Ureter (tissue), 1 donor: ENCODE results near the gene PXDN. TPM values are rescaled to one million over a fixed set of nuclear protein-coding genes. Genes with fewer than 3 reads are reported as not detected.

Experiments
- DNase-seq: peaks from one replicate; pipeline ENCODE4 v3.0.0-alpha.2; 2020; ENCODE audit warnings: low spot score
- total RNA-seq: library from RNA; stranded (reverse); gene quantifications from one replicate; pipeline ENCODE4 v1.2.4, GENCODE V29; 2023
- donor health status: DM: yes; HTN: yes; CAD: no.

Gene PXDN
- total RNA-seq, 1 donor from 2014 or later = 20.2 TPM

GRCh38 chr2:1665761-1666505 is 78.4 kb downstream of the PXDN start:
- no peak for DNase-seq

- no peak for DNase-seq
Measured at GRCh38 chr2:1664698-1665097, 79.6 kb downstream of the PXDN start.

GRCh38 chr2:1664076-1664605 is 80.2 kb downstream of the PXDN start:
- no peak for DNase-seq

- no peak for DNase-seq
Measured at GRCh38 chr2:1663621-1664020, 80.7 kb downstream of the PXDN start.

GRCh38 chr2:1662606-1663180 is 81.6 kb downstream of the PXDN start:
- DNase-seq = peak; percentile 29

GRCh38 chr2:1661891-1662605 is 82.3 kb downstream of the PXDN start:
- peak; percentile 32 for DNase-seq

GRCh38 chr2:1660656-1661640 is 83.4 kb downstream of the PXDN start:
- no peak for DNase-seq

- DNase-seq = no peak
Measured at GRCh38 chr2:1659951-1660565, 84.3 kb downstream of the PXDN start.

- DNase-seq = no peak
Measured at GRCh38 chr2:1658394-1659151, 85.7 kb downstream of the PXDN start.

- DNase-seq = no peak
Measured at GRCh38 chr2:1656961-1657841, 87.1 kb downstream of the PXDN start.

GRCh38 chr2:1656326-1656960 is 87.9 kb downstream of the PXDN start:
- no peak for DNase-seq

- no peak for DNase-seq
Measured at GRCh38 chr2:1655461-1655860, 88.9 kb downstream of the PXDN start.

GRCh38 chr2:1654696-1655374 is 89.5 kb downstream of the PXDN start:
- no peak for DNase-seq

GRCh38 chr2:1653956-1654695 is 90.2 kb downstream of the PXDN start:
- DNase-seq = no peak

GRCh38 chr2:1652034-1652790 is 92.1 kb downstream of the PXDN start:
- DNase-seq = no peak

GRCh38 chr2:1651121-1652033 is 92.9 kb downstream of the PXDN start:
- DNase-seq = no peak
